Ovary (tissue), 3 donors: Measurements from ENCODE around the gene XK.

ENCODE experiments used
- CTCF ChIP-seq, 3 donors: fragments of 450-650 bp in 2 of 3; fragments of 200-600 bp in 1 of 3; IDR thresholded peaks; one replicate each; pipeline versions ENCODE4 v1.5.1 to v1.8.0; 2016 to 2022; ENCODE audit warnings: antibody characterized with exemption in 3 of 3, mild to moderate bottlenecking in 1 of 3
- EP300 ChIP-seq: sonication (generic); formaldehyde crosslinking; IDR thresholded peaks from one replicate; pipeline ENCODE4 v1.6.1; 2017; ENCODE audit warnings: antibody characterized with exemption
- POLR2A ChIP-seq: fragments of 450-650 bp; IDR thresholded peaks from one replicate; pipeline ENCODE4 v1.6.1; 2017; ENCODE audit warnings: antibody characterized with exemption, mild to moderate bottlenecking, moderate library complexity
- donor health status: DM: no; HTN: no; CAD: no.

GRCh38 chrX:37752281-37752680 is 66.7 kb downstream of the XK start:
- TF ChIP-seq POLR2A (no peak), CTCF (IDR thresholded peaks at IDR 0.05) (no peak), EP300 (no peak)
